ENCODE data around the gene YY1.
"Not testable (repeated sequence)": the region's sequence is repeated elsewhere in the genome, so short reads cannot be mapped to it uniquely, and the experiment has no call there.

Gene YY1

GRCh38 chr14:100306101-100306997 lies 67.4 kb downstream of the YY1 start, which contains the start of gene SLC25A29:
Gene SLC25A29 (minus strand): TSS chr14:100306444. CDS start chr14:100306232, 212 bp downstream.
- peak within 1 kb of the TSS; percentile 86 for H3K27ac ChIP-seq
- TF ChIP-seq, protein P1, sequence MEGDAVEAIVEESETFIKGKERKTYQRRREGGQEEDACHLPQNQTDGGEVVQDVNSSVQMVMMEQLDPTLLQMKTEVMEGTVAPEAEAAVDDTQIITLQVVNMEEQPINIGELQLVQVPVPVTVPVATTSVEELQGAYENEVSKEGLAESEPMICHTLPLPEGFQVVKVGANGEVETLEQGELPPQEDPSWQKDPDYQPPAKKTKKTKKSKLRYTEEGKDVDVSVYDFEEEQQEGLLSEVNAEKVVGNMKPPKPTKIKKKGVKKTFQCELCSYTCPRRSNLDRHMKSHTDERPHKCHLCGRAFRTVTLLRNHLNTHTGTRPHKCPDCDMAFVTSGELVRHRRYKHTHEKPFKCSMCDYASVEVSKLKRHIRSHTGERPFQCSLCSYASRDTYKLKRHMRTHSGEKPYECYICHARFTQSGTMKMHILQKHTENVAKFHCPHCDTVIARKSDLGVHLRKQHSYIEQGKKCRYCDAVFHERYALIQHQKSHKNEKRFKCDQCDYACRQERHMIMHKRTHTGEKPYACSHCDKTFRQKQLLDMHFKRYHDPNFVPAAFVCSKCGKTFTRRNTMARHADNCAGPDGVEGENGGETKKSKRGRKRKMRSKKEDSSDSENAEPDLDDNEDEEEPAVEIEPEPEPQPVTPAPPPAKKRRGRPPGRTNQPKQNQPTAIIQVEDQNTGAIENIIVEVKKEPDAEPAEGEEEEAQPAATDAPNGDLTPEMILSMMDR (conservative IDR thresholded peaks at IDR 0.05): no peak

GRCh38 chr14:100306998-100307765 lies 68.2 kb downstream of the YY1 start:
- peak overlapping the region; percentile 86 for H3K27ac ChIP-seq
- TF ChIP-seq, protein P1 (conservative IDR thresholded peaks at IDR 0.05): 0 out of 2 replicates have a peak, but pooled peaks have one; percentile 1

- peak overlapping the region; percentile 86 for H3K27ac ChIP-seq
- TF ChIP-seq, protein P1 (conservative IDR thresholded peaks at IDR 0.05): 0 out of 2 replicates have a peak, but pooled peaks have one; percentile 16
These were observed 69.0 kb downstream of the YY1 start for GRCh38 chr14:100307766-100308426.

DNA sequence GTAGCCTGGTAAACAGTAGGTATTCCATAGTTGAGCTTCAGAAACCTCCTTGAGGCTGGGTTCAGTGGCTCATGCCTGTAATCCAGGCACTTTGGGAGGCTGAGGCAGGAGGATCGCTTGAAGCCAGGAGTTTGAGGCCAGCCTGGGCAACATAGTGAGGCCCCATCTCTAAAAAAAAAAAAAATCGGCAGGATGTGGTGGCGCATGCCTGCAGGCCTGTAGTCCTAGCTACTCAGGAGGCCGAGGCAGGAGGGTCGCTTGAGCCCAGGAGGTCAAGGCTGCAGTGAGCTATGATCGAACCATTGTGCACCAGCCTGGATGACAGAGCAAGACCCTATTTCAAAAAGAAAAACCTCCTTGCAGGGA lies 69.5 kb downstream of the YY1 start:
- H3K27ac ChIP-seq: peak overlapping the region; percentile 86

DNA sequence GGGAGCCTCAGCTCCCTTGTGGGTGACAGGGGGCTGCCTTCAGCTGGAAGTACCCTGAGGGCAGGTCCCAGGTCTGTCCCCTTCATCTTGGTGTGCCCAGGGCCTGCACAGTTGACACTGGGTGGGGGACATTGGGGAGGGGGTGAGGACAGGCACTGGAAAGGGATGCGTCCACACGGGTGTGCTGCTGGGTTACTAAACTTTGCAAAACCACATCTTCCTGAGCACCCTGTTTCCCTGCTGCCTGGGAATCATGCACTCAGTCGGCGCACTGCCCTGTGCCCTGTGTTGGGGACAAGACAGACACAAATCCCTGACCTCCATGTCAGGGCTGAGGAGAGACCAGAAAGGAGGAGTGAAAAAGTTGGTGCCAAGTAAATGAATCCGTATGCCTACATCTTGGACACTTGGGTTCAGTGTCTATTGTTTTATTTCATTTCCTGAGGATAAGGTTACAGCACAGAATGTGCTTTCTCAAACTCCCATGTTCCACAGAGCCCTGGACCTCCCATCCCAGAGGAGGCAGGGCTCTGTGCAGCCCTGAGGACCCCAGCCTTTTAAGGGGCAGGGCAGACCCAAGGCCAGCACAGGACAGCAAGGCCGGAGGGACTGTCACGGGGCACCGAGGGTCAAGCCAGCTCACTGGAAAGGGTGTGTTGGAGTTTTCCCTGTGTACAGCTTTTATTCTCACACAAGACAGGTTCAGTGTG lies 70.2 kb downstream of the YY1 start:
- peak overlapping the region; percentile 86 for H3K27ac ChIP-seq

GRCh38 chr14:100312110-100312876 lies 73.3 kb downstream of the YY1 start:
- not testable (repeated sequence) for H3K27ac ChIP-seq

More for the DNA sequence above, 70.2 kb downstream of the YY1 start:
- TF ChIP-seq, protein P1 (conservative IDR thresholded peaks at IDR 0.05): no peak

GRCh38 chr14:100312877-100313400 lies 74.0 kb downstream of the YY1 start:
- TF ChIP-seq, protein P1 (conservative IDR thresholded peaks at IDR 0.05): no peak
- no peak overlapping the region for H3K27ac ChIP-seq

Measured in VCaP (cell line).